Adrenal gland (tissue), 5 donors: ENCODE results near the gene TRRAP.

Experiments
- CTCF ChIP-seq, 6 experiments: fragments of 450-650 bp in 4 of 6; fragments of 200-600 bp in 2 of 6; sonication (generic) in 1 of 6; IDR thresholded peaks; 1 replicate in 5 of 6; 2 replicates in 1 of 6; pipeline versions ENCODE4 v1.5.1 to v1.8.0; 2016 to 2021; ENCODE audit warnings: antibody characterized with exemption in 6 of 6, mild to moderate bottlenecking in 2 of 6, moderate library complexity in 1 of 6
- POLR2A ChIP-seq, 2 donors: fragments of 450-650 bp; IDR thresholded peaks; one replicate each; pipeline ENCODE4 v1.6.1; 2017; ENCODE audit warnings: antibody characterized with exemption in 2 of 2, mild to moderate bottlenecking in 2 of 2, moderate library complexity in 1 of 2
- donor health status: DM: no; HTN: no; CAD: no.

GRCh38 chr7:98870121-98870651 is 8.1 kb upstream of the TRRAP start:
- TF ChIP-seq CTCF (IDR thresholded peaks at IDR 0.05), result no peak
- TF ChIP-seq POLR2A (IDR thresholded peaks at IDR 0.05), result no peak
